ENCODE measurements around the gene SVOPL. TPM values are rescaled to one million over a fixed set of nuclear protein-coding genes. Genes with fewer than 3 reads are reported as not detected.

Gene SVOPL
- total and polyA plus RNA-seq, 10 of the 15 experiments (the other 5 are each of a cell fraction or from before 2014, with no cell fraction given) = 0.15 TPM; not detected in 9

- Histone ChIP-seq H3K36me3 (ENCODE audit: control insufficient read depth in 2 of 2, insufficient read depth in 2 of 2, low read length in 1 of 2) (no peaks in the 10 kb centered on the region), H3K9ac (ENCODE audit: control insufficient read depth, insufficient read depth, low read length) (no peak overlapping the region), H3K4me2 (ENCODE audit: control insufficient read depth, insufficient read depth) (no peak overlapping the region), H2AFZ (ENCODE audit: control insufficient read depth, low read depth, low read length) (no peak overlapping the region), H3K27me3 (replicated peaks in 1 of 2; ENCODE audit: control insufficient read depth in 2 of 2, insufficient read depth in 2 of 2, low read length in 1 of 2) (no peaks in the 10 kb centered on the region), H4K20me1 (ENCODE audit: control insufficient read depth, insufficient read depth) (no peaks in the 10 kb centered on the region), H3K79me2 (ENCODE audit: control insufficient read depth, insufficient read depth, low read length) (no peaks in the 10 kb centered on the region), H3K4me3 (no peak overlapping the region), H3K4me1 (ENCODE audit: control insufficient read depth, insufficient read depth, low read length) (no peaks in the 10 kb centered on the region), H3K9me3 (replicated peaks; ENCODE audit: control insufficient read depth, insufficient read depth, low read length) (no peaks in the 10 kb centered on the region; the same call in 2 of the 3 replicates), H3K27ac (ENCODE audit: control insufficient read depth, insufficient read depth) (no peak overlapping the region)
- no TSS peak for BruUV-seq (replicated peaks)
- no peak for ATAC-seq
- POLR2A ChIA-PET = no interaction called here
- intact Hi-C loops (cut with micrococcal nuclease; ENCODE audit: unreplicated experiment) = no loop called here
- CTCF ChIA-PET = interaction anchor here (1.1 to 1.3 kb wide), 2 partner anchors 10 to 72 kb away, joined by 3 to 4 read pairs; no protein-coding TSS in a partner anchor
- no peak for FAIRE-seq
- WGBS (ENCODE audit: insufficient coverage, insufficient replicate concordance, low lambda C conversion rate, missing lambda C conversion rate) = 0% methylated on average over 2 of the region's 2 CpGs
- in situ Hi-C loops (cut with MboI) = no loop called here
- DNase-seq (ENCODE audit: low read depth, low spot score) = no peak
- TF ChIP-seq SREBF2 (IDR thresholded peaks at IDR 0.05; ENCODE audit: low read length) (no peak), NFYB (IDR thresholded peaks at IDR 0.05; ENCODE audit: insufficient read depth, low read depth, low read length) (no peak)
- RAD21 ChIA-PET (ENCODE audit: unreplicated experiment) = no interaction called here
- SMC1A ChIA-PET (ENCODE audit: uncharacterized antibody, unreplicated experiment) = no interaction called here
Observed at GRCh38 chr7:138666385-138666784, 34.8 kb downstream of the SVOPL start.

GRCh38 chr7:138665669-138666140 is 35.5 kb downstream of the SVOPL start:
- intact Hi-C loops (cut with micrococcal nuclease; ENCODE audit: unreplicated experiment) = no loop called here
- no peak for TF ChIP-seq CTCF (IDR thresholded peaks at IDR 0.05 in 2 of 3, conservative IDR thresholded peaks at IDR 0.05 in 1 of 3; ENCODE audit: control insufficient read depth in 2 of 3, extremely low read depth in 1 of 3, insufficient read depth in 1 of 3, low read depth in 3 of 3, low read length in 3 of 3)
- TF ChIP-seq SMAD5 (IDR thresholded peaks at IDR 0.05; ENCODE audit: low read depth) = no peak
- TF ChIP-seq POLR2AphosphoS5 (IDR thresholded peaks at IDR 0.05; ENCODE audit: low read length) = no peak
- no peak for TF ChIP-seq YY1 (IDR thresholded peaks at IDR 0.05; ENCODE audit: low read depth, low read length)
- TF ChIP-seq IRF3 (IDR thresholded peaks at IDR 0.05) = no peak
- TF ChIP-seq RB1 (IDR thresholded peaks at IDR 0.05; ENCODE audit: borderline replicate concordance) = no peak
- no peak for TF ChIP-seq SUZ12 (IDR thresholded peaks at IDR 0.05; ENCODE audit: unreplicated experiment)
- no peak for TF ChIP-seq TCF12 (IDR thresholded peaks at IDR 0.05; ENCODE audit: low read depth, low read length)

More at GRCh38 chr7:138665669-138666140, 35.5 kb downstream of the SVOPL start:
- Histone ChIP-seq H3K4me1 (ENCODE audit: control insufficient read depth, insufficient read depth, low read length) (no peaks in the 10 kb centered on the region), H3K4me2 (ENCODE audit: control insufficient read depth, insufficient read depth) (no peak overlapping the region), H3K27me3 (replicated peaks in 1 of 2; ENCODE audit: control insufficient read depth in 2 of 2, insufficient read depth in 2 of 2, low read length in 1 of 2) (no peaks in the 10 kb centered on the region), H4K20me1 (ENCODE audit: control insufficient read depth, insufficient read depth) (no peaks in the 10 kb centered on the region), H3K9ac (ENCODE audit: control insufficient read depth, insufficient read depth, low read length) (no peak overlapping the region), H3K79me2 (ENCODE audit: control insufficient read depth, insufficient read depth, low read length) (no peaks in the 10 kb centered on the region), H3K4me3 (no peak overlapping the region), H3K27ac (ENCODE audit: control insufficient read depth, insufficient read depth) (no peak overlapping the region), H2AFZ (ENCODE audit: control insufficient read depth, low read depth, low read length) (no peak overlapping the region), H3K36me3 (ENCODE audit: control insufficient read depth in 2 of 2, insufficient read depth in 2 of 2, low read length in 1 of 2) (no peaks in the 10 kb centered on the region), H3K9me3 (replicated peaks; ENCODE audit: control insufficient read depth, insufficient read depth, low read length) (no peaks in the 10 kb centered on the region)
- DNase-seq (ENCODE audit: low read depth, low spot score) = no peak
- WGBS (ENCODE audit: insufficient coverage, insufficient replicate concordance, low lambda C conversion rate, missing lambda C conversion rate) = 14% methylated on average over 4 of the region's 4 CpGs
- SMC1A ChIA-PET (ENCODE audit: uncharacterized antibody, unreplicated experiment) = no interaction called here
- POLR2A ChIA-PET = interaction anchor here (0.6 kb wide), 1 partner anchor 94 kb away, joined by 3 read pairs; no protein-coding TSS in a partner anchor
- ATAC-seq = no peak
- CTCF ChIA-PET = interaction anchor here (1.3 kb wide), 1 partner anchor 11 kb away, joined by 3 read pairs; no protein-coding TSS in a partner anchor
- in situ Hi-C loops (cut with MboI) = no loop called here
- FAIRE-seq = no peak
- RAD21 ChIA-PET (ENCODE audit: unreplicated experiment) = no interaction called here
- no TSS peak for BruUV-seq (replicated peaks)
